Skeletal muscle cell (primary cell): Measurements from ENCODE around the gene LRBA.

Experiments used
- DNase-seq: peaks from one replicate; pipeline ENCODE4 v3.0.0-alpha.2; 2010; ENCODE audit warnings: low read depth
- H3K4me3 ChIP-seq: 2 replicates; pipeline ENCODE4 v1.5.1; 2011; ENCODE audit warnings: low read depth, mild to moderate bottlenecking, control low read depth, low read length, moderate library complexity

The LRBA gene

DNA sequence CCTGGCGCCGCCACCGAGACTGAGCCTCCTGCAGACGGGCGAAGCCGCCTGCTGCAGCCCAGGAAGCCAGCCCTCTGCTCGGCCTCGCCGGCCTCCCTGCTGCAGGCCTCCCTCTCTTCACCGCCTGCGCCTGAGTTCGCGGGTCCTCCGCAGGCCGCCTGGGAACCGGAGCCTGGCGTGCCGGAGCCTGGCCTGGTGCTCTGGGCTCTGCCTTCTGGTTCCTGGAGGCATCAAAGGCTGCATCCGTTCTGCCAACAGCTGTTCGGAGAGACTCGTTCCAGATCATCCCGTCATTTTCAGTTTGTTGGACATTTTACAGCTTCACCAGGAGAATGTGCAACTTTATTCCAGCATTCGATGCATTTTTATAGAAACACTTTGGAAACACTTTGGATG is 758.9 kb downstream of the LRBA start:
- no peak overlapping the region for H3K4me3 ChIP-seq
- no peak for DNase-seq

DNA sequence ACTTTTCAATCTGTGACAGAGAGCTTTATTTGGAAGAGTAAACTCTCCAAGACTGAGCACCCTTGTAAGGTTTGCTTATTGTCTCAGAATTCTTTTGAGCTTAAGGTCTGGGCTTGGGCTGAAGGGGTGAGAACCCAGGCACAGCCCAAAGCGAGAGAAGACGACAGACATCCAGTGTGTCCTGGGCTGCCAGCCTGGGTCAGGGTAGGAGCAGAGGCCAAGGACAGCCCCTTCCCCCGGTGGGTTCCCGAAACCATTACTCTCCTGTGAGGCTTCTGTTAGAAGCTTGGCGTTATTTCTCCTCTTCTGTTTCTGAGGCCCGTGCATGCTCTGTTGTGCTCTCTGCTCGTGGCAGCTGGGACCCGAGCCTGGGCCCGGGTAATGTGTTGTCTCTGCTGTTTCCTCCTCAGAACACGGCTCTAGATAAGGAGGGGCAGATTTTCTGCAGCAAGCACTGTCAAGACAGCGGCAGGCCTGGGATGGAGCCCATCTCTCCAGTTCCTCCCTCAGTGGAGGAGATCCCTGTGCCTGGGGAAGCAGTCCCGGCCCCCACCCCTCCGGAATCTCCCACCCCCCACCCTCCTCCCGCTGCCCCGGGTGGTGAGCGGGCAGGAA is 759.4 kb downstream of the LRBA start:
- no peak for DNase-seq
- no peak overlapping the region for H3K4me3 ChIP-seq

DNA sequence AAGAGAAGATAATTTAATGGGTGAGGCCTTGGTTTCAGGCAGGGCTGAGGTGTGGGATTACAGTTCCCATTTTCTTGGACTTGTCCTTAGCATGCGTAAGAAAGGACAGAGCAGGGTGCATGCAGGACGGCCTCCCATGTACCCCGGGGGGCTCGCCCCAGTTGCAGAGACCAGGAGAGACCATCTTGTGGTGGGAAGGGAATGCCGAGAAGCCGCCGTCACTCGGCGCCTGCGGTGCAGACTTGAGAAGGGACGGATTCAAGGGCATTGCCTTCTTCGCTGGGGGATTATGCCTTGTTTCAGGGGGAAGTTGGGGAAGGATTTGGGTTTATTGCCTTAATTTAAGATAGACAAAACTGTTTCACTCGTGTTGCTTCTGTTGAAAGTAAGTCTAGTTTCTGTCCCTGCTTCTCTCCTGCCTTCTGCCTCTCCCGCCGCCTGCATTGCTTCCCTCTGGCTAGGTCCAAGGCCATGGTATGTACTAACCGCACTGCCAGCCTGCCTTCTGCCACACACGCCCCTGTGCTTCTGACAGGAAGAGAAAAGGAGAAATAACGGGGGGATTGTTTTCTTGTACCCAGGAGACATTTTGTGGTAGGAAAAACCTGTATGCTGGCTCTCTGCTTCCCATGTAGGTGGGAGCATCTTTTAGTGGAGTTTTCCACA is 761.0 kb downstream of the LRBA start:
- H3K4me3 ChIP-seq = no peak overlapping the region
- no peak for DNase-seq

DNA sequence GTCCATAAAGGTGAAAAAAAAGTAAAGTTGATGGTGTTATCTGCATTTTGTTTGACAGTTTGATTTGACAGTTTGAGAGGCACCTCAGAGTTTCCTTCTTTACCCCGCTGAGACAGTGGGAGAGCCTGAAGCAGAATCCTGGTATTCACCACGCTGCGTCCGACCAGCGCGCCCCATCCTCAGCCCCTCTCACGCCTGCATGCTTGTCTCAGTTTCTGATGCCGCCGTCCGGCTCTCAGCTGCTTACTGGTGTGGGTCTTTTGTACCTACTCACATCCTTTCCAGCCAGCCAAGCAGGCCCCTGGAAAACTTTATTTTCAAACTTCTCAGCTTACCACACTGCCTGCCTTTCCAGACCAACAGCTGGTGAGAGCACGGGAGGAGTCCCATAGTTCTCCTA is 761.7 kb downstream of the LRBA start:
- DNase-seq = no peak
- no peak overlapping the region for H3K4me3 ChIP-seq

DNA sequence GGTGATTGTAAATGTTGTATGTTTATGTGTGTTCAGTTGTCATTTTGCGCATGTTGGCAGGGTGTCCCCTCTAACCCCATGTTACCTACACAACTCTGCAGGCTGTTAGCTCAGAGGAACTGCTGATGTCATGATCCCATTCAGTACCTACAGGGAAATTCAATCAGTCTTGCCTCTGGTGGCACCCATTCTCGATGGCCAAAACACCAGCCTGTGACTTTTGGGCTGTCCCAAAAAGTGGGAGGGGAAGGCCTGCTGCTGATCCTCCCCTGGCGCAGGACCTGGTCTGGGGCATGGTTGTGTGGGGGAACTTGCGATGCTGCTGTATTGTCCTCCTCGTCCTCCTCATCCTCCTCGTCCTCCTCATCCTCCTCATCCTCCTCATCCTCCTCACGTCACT is 762.3 kb downstream of the LRBA start:
- DNase-seq = no peak
- H3K4me3 ChIP-seq = no peak overlapping the region

DNA sequence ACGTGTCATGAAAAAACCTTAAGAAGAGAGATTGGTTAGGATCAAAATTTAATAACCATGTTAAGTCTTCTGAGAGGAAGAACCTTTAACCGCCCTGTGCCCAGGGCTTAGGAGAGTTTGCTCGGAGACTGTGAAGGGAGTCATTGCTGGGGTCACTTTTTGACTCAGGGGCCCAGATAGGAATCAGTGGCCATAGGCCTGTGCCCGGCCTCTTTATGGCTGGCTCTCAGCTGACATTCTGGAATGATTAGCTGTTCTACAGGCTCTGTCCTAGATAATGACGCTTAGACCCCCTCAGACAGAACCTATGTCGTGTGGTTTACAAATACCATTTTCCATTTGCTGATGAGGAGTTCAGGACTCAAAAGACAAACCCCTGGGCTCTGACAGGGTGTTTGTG is 762.8 kb downstream of the LRBA start:
- DNase-seq = no peak
- no peak overlapping the region for H3K4me3 ChIP-seq

DNA sequence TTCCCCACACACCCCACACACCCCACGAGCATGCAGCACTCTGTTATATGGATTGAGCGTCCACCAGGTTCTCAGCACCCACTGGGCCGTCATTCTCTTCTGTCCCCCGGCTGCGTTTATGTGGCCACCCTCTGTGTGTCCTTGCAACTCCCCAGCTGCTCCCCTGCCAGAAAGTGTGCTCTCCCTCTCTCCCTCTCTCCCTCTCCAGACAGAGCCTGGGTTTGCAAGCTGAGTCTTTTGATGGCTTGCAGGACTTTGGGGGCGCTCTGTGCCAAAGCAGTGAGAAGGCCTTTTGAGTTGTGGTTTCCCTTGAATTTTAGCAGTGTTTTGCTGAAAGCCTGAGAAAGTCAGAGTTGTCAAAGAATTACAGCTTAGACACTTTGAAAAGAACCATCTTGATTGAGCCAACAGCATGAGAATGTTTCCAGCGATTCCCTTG is 763.3 kb downstream of the LRBA start:
- H3K4me3 ChIP-seq = no peak overlapping the region
- DNase-seq = no peak

DNA sequence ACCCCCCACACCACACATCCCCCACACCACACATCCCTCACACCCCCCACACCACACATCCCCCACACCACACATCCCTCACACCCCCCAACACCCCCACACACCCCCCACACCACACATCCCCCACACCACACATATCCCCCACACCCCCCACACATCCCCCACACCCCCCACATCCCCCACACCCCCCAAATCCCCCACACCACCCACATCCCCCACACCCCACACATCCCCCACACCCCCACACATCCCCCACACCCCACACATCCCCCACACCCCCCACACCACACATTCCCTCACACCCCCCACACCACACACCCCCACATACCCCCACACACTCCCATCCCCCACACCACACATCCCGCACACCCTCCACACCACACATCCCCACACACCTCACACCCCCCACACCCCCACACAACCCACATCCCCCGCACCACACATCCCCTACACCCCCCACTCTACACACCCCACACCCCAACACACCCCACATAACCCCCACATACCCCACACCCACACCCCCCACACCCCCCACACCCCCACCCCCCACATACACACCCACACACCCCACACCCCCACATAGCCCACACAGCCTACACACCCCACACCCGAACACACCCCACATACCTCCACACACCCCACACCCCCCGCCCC is 764.0 kb downstream of the LRBA start:
- no peak overlapping the region for H3K4me3 ChIP-seq
- DNase-seq = no peak

DNA sequence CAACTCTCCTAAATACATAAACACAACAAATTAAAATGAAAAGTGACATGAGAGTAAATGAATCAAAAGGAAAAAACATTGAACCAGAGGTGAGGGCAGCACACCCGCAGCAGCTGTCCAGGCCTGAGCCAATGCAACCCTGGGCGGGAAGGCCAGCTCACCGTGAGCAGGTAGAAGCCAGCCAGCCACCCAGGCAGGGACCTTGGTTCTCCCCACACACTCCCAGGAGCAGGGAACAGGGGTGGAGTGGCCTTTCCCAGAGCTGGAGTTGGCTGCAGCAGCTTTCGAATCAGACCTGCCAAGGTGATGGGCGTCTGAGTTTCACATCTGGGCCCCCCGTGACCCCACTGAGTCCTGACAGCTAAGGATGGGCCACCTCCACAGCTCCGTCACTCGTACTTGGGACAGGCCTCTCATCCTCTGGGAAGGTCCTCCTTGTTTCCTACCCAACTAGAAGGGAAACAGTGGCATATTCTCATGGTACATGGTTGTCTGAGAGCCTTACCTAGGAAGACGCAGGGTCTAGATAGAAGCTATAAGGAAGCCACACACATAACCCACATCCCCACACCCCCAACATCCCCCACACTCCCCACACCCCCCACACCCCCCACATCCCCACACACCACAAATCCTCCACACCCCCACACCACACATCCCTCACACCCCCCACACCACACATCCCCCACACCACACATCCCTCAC is 764.6 kb downstream of the LRBA start:
- H3K4me3 ChIP-seq = no peak overlapping the region

DNA sequence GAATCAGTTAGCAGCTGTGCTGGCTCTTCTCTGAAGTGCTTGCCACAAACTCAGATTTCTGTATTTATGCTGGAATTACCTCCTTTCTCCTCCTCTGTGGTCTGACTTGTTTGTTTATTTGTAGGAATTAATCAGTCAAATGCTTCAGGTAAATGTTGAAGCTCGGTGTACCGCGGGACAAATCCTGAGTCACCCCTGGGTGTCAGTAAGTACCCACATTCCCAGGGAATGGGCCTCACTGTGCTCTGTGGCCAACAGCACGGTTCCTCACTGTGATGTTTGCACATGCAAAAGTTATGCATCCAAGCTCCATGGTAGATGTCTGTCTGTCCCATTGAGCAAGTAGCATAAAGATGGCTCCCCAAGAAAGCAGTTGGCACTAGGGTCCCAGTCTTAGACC is 766.9 kb downstream of the LRBA start:
- no peak for DNase-seq
- H3K4me3 ChIP-seq = no peak overlapping the region

More for the DNA sequence above, 764.6 kb downstream of the LRBA start:
- DNase-seq = no peak

DNA sequence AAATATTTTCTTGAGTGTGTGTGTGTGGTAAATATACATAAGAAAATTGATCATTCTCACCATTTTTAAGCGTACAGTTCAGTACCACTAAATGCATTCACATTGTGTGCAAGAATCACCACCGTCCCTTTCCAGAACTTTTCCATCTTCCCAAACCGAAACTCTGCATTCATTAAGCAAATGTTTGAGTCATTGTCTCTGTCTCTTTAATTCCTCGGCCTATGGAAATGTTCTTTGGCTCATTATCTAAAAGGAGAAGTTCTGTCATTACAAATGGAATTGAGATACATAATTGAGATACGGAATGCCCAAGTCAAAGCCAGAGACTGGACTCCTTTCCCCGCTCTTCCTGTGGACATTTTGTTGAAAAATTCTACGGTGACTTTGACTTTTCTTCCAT is 767.9 kb downstream of the LRBA start:
- H3K4me3 ChIP-seq = no peak overlapping the region
- no peak for DNase-seq

DNA sequence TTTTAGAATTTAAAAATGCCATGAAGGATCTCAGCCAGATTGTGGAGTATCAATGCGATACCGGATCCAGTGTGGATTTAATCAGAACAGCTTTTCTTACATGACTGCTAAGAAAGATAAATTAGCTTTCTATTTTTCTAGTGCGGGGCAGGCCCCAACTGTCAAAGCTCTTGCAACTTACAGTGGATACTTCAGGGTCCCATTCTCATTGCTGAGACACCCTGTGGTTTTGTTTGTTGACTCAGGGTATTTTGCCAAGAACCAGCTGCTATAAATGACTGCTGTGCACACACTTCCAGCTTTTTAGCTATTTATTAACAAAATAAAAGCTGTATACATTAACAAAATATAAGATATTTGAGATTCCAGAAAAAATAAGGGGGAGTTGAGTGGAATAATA is 770.5 kb downstream of the LRBA start:
- no peak for DNase-seq
- H3K4me3 ChIP-seq = no peak overlapping the region

DNA sequence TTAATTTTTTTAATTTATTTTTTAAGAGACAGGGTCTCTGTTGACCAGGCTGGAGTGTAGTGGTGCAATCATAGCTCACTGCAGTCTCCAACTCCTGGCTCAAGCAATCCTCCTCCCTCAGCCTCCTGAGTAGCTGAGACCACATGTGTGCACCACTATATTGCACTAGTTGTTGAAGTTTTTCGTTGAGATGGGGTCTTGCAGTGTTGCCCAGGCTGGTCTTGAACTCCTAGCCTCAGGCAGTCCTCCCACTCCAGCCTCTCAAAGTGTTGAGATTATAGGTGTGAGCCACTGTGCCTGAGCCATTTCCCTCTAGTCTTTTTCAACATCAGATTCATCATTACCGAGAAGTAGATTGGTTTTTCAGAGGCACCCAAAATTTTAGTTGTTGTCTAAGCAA is 771.2 kb downstream of the LRBA start:
- no peak for DNase-seq
- no peak overlapping the region for H3K4me3 ChIP-seq

DNA sequence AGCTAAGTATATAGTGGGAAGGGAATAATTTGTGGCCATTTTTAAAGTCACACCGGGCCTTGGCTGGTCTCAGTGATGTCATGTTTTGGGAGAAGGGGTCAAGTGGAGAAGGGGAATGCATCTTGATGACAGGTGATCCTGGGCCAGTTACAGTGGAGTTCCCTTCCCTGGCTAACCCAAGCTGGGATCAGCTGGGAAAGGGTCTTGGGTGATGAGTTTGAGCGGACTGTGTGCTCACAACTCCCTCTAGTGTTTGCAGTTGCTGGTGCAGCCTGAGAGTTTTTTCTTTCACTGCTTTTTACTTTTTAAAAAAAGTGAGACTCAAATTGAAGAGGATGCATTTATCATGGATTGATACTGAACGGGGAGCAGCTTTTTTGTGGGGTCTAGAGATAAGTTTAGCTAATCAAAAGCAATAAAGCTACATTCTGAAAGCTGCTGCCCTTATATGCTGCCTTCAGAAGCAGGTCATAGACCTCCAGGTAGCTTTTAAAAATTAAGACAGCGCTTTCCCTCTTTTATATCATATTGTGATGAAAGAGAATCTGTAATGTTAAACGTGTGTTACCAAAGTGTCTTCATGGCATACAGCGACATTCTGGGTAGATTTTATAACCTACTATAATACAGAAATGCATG is 772.1 kb downstream of the LRBA start:
- DNase-seq = no peak
- no peak overlapping the region for H3K4me3 ChIP-seq

DNA sequence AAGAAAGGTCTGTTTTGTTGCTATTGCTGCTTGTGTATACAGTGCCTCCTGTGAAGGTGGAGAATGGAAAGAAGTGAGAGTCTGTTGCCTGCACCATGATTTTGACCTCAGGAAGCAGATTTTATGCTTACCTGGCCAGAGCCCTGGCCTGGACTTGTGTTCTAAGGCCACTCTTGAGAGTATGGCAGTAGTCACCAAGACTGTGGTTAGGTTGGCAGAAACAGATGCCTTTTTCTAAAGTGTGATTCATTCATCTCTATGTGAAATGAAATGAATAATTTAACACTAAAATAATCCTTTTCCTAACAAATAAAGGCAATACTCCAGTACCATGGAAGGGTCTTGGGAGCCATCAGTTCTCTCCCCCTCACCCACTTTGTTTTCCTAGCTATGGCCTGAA is 775.1 kb downstream of the LRBA start:
- H3K4me3 ChIP-seq = no peak overlapping the region
- DNase-seq = no peak

DNA sequence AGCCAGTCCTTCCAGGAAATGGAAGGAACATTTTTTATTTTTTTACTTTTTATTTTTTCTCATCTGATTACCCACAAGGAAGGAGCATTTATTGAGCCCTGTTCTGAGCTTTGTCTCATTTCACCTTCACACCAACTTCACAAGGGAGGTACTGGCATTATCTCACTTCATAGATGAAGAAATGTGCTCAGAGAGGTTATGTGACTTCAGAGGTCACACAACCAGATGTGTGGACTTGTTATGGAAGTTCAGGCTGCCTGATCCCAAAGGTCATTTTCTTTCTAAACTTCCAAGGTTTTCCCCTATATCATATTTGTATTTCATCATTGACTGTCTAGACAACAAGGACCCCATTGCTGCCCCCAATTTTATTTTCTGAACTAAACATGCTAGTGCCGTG is 776.5 kb downstream of the LRBA start:
- H3K4me3 ChIP-seq = no peak overlapping the region
- no peak for DNase-seq

DNA sequence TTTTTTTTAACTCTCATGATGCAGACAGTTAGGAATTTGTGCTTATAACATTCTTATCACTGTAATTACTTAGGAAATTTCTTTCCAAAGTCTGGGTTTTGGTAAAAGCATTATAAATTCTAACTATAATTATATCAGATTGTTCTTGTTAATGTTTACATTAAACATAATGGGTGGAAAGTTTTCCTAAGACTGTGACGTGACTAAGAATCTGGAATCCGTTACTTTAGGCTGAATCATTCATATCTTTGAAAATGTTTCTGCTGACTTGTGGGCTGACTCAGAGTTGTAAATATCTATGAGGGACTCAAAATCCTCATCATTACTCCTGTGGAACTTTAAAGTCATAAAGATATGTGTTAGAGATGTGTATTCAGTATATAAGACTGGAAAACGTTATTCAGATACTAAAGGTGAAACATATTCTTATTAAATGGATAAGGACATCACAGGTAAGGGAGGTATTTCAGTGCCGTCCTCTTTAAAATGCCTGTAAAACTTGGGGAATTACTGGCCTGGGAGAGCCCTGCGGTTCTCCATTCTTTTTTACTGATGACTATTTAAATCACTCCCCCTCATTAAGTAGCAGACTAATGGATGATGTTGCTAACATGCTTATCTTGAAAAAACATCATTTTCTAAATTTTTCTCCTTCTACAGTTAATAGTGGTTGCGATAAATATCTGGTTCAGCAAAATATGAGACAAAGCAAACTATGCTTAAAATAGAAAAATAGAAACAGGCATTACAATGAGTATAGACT is 777.8 kb downstream of the LRBA start:
- peak; percentile 76 for DNase-seq
- H3K4me3 ChIP-seq = no peak overlapping the region

DNA sequence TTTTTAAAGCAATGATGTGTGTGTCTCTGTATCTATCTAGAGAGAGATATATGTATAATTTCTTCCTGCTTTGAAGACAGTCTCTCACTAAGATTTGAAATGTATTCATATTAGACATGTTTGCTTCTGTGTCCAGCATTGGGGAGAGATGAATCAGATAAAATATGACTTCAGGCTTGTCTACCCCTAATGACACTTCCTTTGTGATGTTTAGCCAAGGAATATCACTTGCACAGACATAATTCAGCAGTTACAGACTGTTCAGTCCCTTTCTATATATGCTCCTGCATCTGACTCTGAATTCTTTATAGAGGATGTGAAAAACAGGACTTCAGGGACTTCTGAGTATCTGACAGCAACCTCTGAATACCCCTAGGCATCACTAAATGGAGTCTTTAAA is 778.5 kb downstream of the LRBA start:
- H3K4me3 ChIP-seq = no peak overlapping the region
- no peak for DNase-seq

DNA sequence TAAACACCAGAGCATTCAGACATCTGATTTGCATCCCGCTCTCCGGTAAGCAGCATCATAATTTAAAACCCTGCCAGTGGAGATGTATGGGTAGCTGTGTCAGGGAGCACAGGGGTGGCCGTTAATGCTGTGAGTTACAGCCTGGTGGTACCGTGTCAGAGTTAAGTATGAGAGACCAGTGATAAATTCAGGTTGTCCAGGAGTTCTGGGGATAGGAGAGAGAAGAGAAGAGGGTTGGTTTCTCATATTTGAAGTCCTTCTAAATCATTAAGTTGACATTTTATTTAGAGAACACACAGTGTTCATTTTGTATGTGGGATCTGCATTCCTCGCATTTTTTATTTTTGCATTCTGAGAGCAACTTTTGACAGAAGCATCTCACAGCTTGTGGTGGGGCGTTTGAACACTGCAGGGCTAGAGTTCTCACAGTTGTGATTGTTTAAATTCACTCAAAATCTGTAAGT is 779.2 kb downstream of the LRBA start:
- no peak overlapping the region for H3K4me3 ChIP-seq
- no peak for DNase-seq
